ENCODE results near the gene DNAAF2.

Gene DNAAF2

GRCh38 chr14:49584058-49584457, 51.0 kb downstream of the DNAAF2 start:
- no peak for DNase-seq (ENCODE audit: low read depth)

GRCh38 chr14:49583629-49584028, 51.4 kb downstream of the DNAAF2 start:
- DNase-seq (ENCODE audit: low read depth) = no peak

GRCh38 chr14:49582113-49582977, 52.7 kb downstream of the DNAAF2 start:
- no peak for DNase-seq (ENCODE audit: low read depth)

GRCh38 chr14:49581209-49582112, 53.6 kb downstream of the DNAAF2 start:
- DNase-seq (ENCODE audit: low read depth) = no peak

GRCh38 chr14:49579841-49580240, 55.2 kb downstream of the DNAAF2 start:
- no peak for DNase-seq (ENCODE audit: low read depth)

- no peak for DNase-seq (ENCODE audit: low read depth)
Measured at GRCh38 chr14:49578141-49578540, 56.9 kb downstream of the DNAAF2 start.

Measured in activated T-helper 9 cell treated with anti-CD3 and anti-CD28 coated beads, Interleukin-2, amount 50 U/mL, for 16 hours (primary cell).